Measurements from ENCODE around the gene TGFA.

TGFA gene

GRCh38 chr2:70484086-70484485 is 69.5 kb downstream of the TGFA start:
- DNase-seq (ENCODE audit: low read depth in 2 of 2): no peak
- no peak for TF ChIP-seq CTCF (IDR thresholded peaks at IDR 0.05; ENCODE audit: low read depth, low read length)

GRCh38 chr2:70482401-70482800 is 71.2 kb downstream of the TGFA start:
- DNase-seq (ENCODE audit: low read depth in 2 of 2): no peak
- no peak for TF ChIP-seq CTCF (IDR thresholded peaks at IDR 0.05; ENCODE audit: low read depth, low read length)
- H3K4me3 ChIP-seq (replicated peaks in 1 of 2; ENCODE audit: low read depth in 2 of 2, low read length in 2 of 2): no peak overlapping the region

More at GRCh38 chr2:70484086-70484485, 69.5 kb downstream of the TGFA start:
- H3K4me3 ChIP-seq (replicated peaks in 1 of 2; ENCODE audit: low read depth in 2 of 2, low read length in 2 of 2): no peak overlapping the region

GRCh38 chr2:70480468-70480867 is 73.2 kb downstream of the TGFA start:
- no peak for TF ChIP-seq CTCF (IDR thresholded peaks at IDR 0.05; ENCODE audit: low read depth, low read length)
- H3K4me3 ChIP-seq (replicated peaks in 1 of 2; ENCODE audit: low read depth in 2 of 2, low read length in 2 of 2): no peak overlapping the region

GRCh38 chr2:70479816-70480215 is 73.8 kb downstream of the TGFA start:
- TF ChIP-seq CTCF (IDR thresholded peaks at IDR 0.05; ENCODE audit: low read depth, low read length): no peak
- H3K4me3 ChIP-seq (replicated peaks in 1 of 2; ENCODE audit: low read depth in 2 of 2, low read length in 2 of 2): no peak overlapping the region
- no peak for DNase-seq (ENCODE audit: low read depth in 2 of 2)

More at GRCh38 chr2:70480468-70480867, 73.2 kb downstream of the TGFA start:
- DNase-seq (ENCODE audit: low read depth in 2 of 2): no peak

- DNase-seq (ENCODE audit: low read depth in 2 of 2): no peak
- H3K4me3 ChIP-seq (replicated peaks in 1 of 2; ENCODE audit: low read depth in 2 of 2, low read length in 2 of 2): no peak overlapping the region
- no peak for TF ChIP-seq CTCF (IDR thresholded peaks at IDR 0.05; ENCODE audit: low read depth, low read length)
Observed at GRCh38 chr2:70477441-70477844, 76.2 kb downstream of the TGFA start.

- H3K4me3 ChIP-seq (replicated peaks in 1 of 2; ENCODE audit: low read depth in 2 of 2, low read length in 2 of 2): no peak overlapping the region
- no peak for DNase-seq (ENCODE audit: low read depth in 2 of 2)
- TF ChIP-seq CTCF (IDR thresholded peaks at IDR 0.05; ENCODE audit: low read depth, low read length): no peak
Observed at GRCh38 chr2:70475266-70475665, 78.4 kb downstream of the TGFA start.

GRCh38 chr2:70474256-70474848 is 79.3 kb downstream of the TGFA start:
- no peak overlapping the region for H3K4me3 ChIP-seq (replicated peaks in 1 of 2; ENCODE audit: low read depth in 2 of 2, low read length in 2 of 2)
- DNase-seq (ENCODE audit: low read depth in 2 of 2): no peak
- no peak for TF ChIP-seq CTCF (IDR thresholded peaks at IDR 0.05; ENCODE audit: low read depth, low read length)
